SK-N-SH treated with all-trans-retinoic acid at 6 μM for 48 hours (cell line): ENCODE results near the gene TDRD15.

Experiments
- ARNTL ChIP-seq: fragments of 450-650 bp; formaldehyde crosslinking; IDR thresholded peaks from 2 replicates; pipeline ENCODE4 v1.5.0; 2020; ENCODE audit warnings: low read depth, mild to moderate bottlenecking, moderate library complexity, borderline replicate concordance
- BACH2 ChIP-seq: fragments of 250-450 bp; sonication (Bioruptor Pico); IDR thresholded peaks from 2 replicates; pipeline ENCODE4 v1.9.0; 2021; ENCODE audit warnings: mild to moderate bottlenecking, borderline replicate concordance
- CREB5 ChIP-seq: fragments of 250-450 bp; sonication (Bioruptor Pico); IDR thresholded peaks from 2 replicates; pipeline ENCODE4 v1.5.1; 2020; ENCODE audit warnings: low read depth, mild to moderate bottlenecking, moderate library complexity
- GLIS3 ChIP-seq: fragments of 250-450 bp; sonication (Bioruptor Pico); IDR thresholded peaks from 2 replicates; pipeline ENCODE4 v1.5.0; 2020; ENCODE audit warnings: mild to moderate bottlenecking, moderate library complexity
- ISL1 ChIP-seq: fragments of 250-450 bp; sonication (Bioruptor Pico); IDR thresholded peaks from 2 replicates; pipeline ENCODE4 v2.1.2; 2022; ENCODE audit warnings: mild to moderate bottlenecking, moderate library complexity
- OSR1 ChIP-seq: fragments of 250-450 bp; sonication (Bioruptor Pico); IDR thresholded peaks from 2 replicates; pipeline ENCODE4 v1.8.0; 2022; ENCODE audit warnings: moderate library complexity, mild to moderate bottlenecking, inconsistent platforms
- POU6F1 ChIP-seq: fragments of 250-450 bp; sonication (Bioruptor Pico); IDR thresholded peaks from 2 replicates; pipeline ENCODE4 v1.8.0; 2021; ENCODE audit warnings: low read depth, mild to moderate bottlenecking, moderate library complexity, borderline replicate concordance
- PPARA ChIP-seq: fragments of 250-450 bp; sonication (Bioruptor Pico); IDR thresholded peaks from 2 replicates; pipeline ENCODE4 v1.5.0; 2020; ENCODE audit warnings: mild to moderate bottlenecking, borderline replicate concordance
- TCF4 ChIP-seq: fragments of 250-450 bp; sonication (Bioruptor Pico); IDR thresholded peaks from 2 replicates; pipeline ENCODE4 v1.8.0; 2021; ENCODE audit warnings: mild to moderate bottlenecking, moderate library complexity, borderline replicate concordance
- TSHZ2 ChIP-seq: fragments of 250-450 bp; sonication (Bioruptor Pico); IDR thresholded peaks from 2 replicates; pipeline ENCODE4 v1.5.0; 2020; ENCODE audit warnings: mild to moderate bottlenecking, moderate library complexity
- ZNF8 ChIP-seq: fragments of 450-650 bp; formaldehyde crosslinking; IDR thresholded peaks from 2 replicates; pipeline ENCODE4 v1.5.0; 2020; ENCODE audit warnings: mild to moderate bottlenecking, moderate library complexity

GRCh38 chr2:21155365-21156136 lies 31.8 kb downstream of the TDRD15 start:
- TF ChIP-seq GLIS3 (CRISPR knock-in tag) (no peak), ISL1 (no peak), CREB5 (CRISPR knock-in tag) (no peak), BACH2 (CRISPR knock-in tag) (no peak), OSR1 (no peak), POU6F1 (CRISPR knock-in tag) (no peak), ARNTL (no peak), PPARA (CRISPR knock-in tag) (no peak), TCF4 (CRISPR knock-in tag) (no peak), TSHZ2 (CRISPR knock-in tag) (no peak), ZNF8 (CRISPR knock-in tag) (no peak)
